GM12878 (cell line): Measurements from ENCODE around the gene NFKB2.

Source experiments
- CREB1 ChIP-seq: IDR thresholded peaks from 2 replicates; pipeline ENCODE4 v1.6.1; 2012; ENCODE audit warnings: low read depth, mild to moderate bottlenecking, inconsistent platforms
- POLR2A ChIP-seq: IDR thresholded peaks from 2 replicates; pipeline ENCODE4 v1.6.1; 2011; ENCODE audit warnings: low read depth, mild to moderate bottlenecking, low read length
- SREBF2 ChIP-seq: IDR thresholded peaks from 2 replicates; pipeline ENCODE4 v1.6.1; 2012; ENCODE audit warnings: mild to moderate bottlenecking, low read length
- SUZ12 ChIP-seq: fragments of 200-600 bp; sonication (generic); IDR thresholded peaks from one replicate; pipeline ENCODE4 v1.6.1; 2018; ENCODE audit warnings: antibody characterized with exemption, mild to moderate bottlenecking; ENCODE audit not compliant: unreplicated experiment
- ZNF274 ChIP-seq: IDR thresholded peaks from one replicate; pipeline ENCODE4 v1.8.0; 2011; ENCODE audit not compliant: insufficient read length, insufficient read depth
- TF ChIP-seq, protein P1 (sequence below), 3 experiments: IDR thresholded peaks in 2 of 3; conservative IDR thresholded peaks in 1 of 3; 2 replicates each; pipeline ENCODE4 v1.5.1; 2011; ENCODE audit warnings: low read depth in 3 of 3, low read length in 3 of 3, mild to moderate bottlenecking in 3 of 3, control low read depth in 2 of 3, moderate library complexity in 2 of 3, inconsistent platforms in 1 of 3, mixed read lengths in 1 of 3; ENCODE audit not compliant: control insufficient read depth in 2 of 3, insufficient read depth in 1 of 3; ENCODE audit errors: extremely low read depth in 1 of 3

DNA sequence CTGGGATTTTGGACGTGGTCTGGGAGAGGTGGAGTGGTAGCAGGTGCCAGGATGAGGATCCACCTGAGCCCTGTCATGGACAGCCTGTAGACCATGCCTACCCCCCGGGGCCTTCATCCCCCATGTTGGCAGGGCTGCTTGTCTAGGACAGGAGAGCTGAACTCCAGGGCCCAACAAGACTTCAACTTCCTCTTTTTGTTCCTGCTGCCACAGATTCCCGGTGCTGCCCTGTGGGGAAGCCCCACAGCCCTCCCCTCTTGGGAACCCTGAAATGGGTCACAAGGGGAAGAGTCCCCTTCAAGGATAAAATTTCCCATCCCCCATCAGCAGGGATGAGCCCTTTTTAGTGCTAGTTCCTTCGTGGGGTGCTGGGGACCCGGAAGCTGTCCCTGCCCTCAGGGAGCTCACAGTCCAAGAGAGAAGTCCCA is 38.1 kb downstream of the NFKB2 start:
- TF ChIP-seq ZNF274, result no peak
- TF ChIP-seq CREB1, result no peak
- TF ChIP-seq POLR2A, result no peak
- no peak for TF ChIP-seq SUZ12
- TF ChIP-seq, protein P1, sequence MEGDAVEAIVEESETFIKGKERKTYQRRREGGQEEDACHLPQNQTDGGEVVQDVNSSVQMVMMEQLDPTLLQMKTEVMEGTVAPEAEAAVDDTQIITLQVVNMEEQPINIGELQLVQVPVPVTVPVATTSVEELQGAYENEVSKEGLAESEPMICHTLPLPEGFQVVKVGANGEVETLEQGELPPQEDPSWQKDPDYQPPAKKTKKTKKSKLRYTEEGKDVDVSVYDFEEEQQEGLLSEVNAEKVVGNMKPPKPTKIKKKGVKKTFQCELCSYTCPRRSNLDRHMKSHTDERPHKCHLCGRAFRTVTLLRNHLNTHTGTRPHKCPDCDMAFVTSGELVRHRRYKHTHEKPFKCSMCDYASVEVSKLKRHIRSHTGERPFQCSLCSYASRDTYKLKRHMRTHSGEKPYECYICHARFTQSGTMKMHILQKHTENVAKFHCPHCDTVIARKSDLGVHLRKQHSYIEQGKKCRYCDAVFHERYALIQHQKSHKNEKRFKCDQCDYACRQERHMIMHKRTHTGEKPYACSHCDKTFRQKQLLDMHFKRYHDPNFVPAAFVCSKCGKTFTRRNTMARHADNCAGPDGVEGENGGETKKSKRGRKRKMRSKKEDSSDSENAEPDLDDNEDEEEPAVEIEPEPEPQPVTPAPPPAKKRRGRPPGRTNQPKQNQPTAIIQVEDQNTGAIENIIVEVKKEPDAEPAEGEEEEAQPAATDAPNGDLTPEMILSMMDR (IDR thresholded peaks at IDR 0.05 in 2 of 3, conservative IDR thresholded peaks at IDR 0.05 in 1 of 3; ENCODE audit: control insufficient read depth in 2 of 3, extremely low read depth in 1 of 3, insufficient read depth in 1 of 3, low read depth in 3 of 3, low read length in 3 of 3), result no peak
- TF ChIP-seq SREBF2, result no peak
